ENCODE data around the gene CNPY3. TPM values are rescaled to one million over a fixed set of nuclear protein-coding genes. Genes with fewer than 3 reads are reported as not detected.

The CNPY3 gene
- polyA plus RNA-seq, 1 donor from 2014 or later, result 26.4 TPM

- H3F3A ChIP-seq (ENCODE audit: insufficient read depth, low read length, poor library complexity, severe bottlenecking), result no peaks in the 10 kb centered on the region
- H3K4me2 ChIP-seq (ENCODE audit: low read length), result no peak overlapping the region
- H3K27me3 ChIP-seq (ENCODE audit: insufficient read depth, low read depth, low read length), result no peaks in the 10 kb centered on the region
- no peak overlapping the region for H2AFZ ChIP-seq (ENCODE audit: low read depth, low read length)
- H3K4me3 ChIP-seq (ENCODE audit: low read length), result no peak overlapping the region
- no peaks in the 10 kb centered on the region for H3K9me2 ChIP-seq (ENCODE audit: insufficient read depth, low read length)
- no peaks in the 10 kb centered on the region for H3K9me3 ChIP-seq (ENCODE audit: low read length)
- H4K20me1 ChIP-seq (ENCODE audit: insufficient read depth), result no peaks in the 10 kb centered on the region
- TF ChIP-seq EZH2 (IDR thresholded peaks at IDR 0.05; ENCODE audit: borderline replicate concordance, insufficient read depth, low read length, poor library complexity, severe bottlenecking) (no peak), SMC3 (conservative IDR thresholded peaks at IDR 0.05; ENCODE audit: poor library complexity) (no peak), TAF1 (IDR thresholded peaks at IDR 0.05; ENCODE audit: low read depth) (no peak), POLR2AphosphoS5 (IDR thresholded peaks at IDR 0.05) (no peak)
- TF ChIP-seq, protein P1, sequence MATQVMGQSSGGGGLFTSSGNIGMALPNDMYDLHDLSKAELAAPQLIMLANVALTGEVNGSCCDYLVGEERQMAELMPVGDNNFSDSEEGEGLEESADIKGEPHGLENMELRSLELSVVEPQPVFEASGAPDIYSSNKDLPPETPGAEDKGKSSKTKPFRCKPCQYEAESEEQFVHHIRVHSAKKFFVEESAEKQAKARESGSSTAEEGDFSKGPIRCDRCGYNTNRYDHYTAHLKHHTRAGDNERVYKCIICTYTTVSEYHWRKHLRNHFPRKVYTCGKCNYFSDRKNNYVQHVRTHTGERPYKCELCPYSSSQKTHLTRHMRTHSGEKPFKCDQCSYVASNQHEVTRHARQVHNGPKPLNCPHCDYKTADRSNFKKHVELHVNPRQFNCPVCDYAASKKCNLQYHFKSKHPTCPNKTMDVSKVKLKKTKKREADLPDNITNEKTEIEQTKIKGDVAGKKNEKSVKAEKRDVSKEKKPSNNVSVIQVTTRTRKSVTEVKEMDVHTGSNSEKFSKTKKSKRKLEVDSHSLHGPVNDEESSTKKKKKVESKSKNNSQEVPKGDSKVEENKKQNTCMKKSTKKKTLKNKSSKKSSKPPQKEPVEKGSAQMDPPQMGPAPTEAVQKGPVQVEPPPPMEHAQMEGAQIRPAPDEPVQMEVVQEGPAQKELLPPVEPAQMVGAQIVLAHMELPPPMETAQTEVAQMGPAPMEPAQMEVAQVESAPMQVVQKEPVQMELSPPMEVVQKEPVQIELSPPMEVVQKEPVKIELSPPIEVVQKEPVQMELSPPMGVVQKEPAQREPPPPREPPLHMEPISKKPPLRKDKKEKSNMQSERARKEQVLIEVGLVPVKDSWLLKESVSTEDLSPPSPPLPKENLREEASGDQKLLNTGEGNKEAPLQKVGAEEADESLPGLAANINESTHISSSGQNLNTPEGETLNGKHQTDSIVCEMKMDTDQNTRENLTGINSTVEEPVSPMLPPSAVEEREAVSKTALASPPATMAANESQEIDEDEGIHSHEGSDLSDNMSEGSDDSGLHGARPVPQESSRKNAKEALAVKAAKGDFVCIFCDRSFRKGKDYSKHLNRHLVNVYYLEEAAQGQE (IDR thresholded peaks at IDR 0.05; ENCODE audit: borderline replicate concordance), result no peak
- no peaks in the 10 kb centered on the region for H3K79me2 ChIP-seq (replicated peaks; ENCODE audit: insufficient read depth, low read length)
- H3K27ac ChIP-seq (ENCODE audit: low read length), result no peak overlapping the region
- H3K9ac ChIP-seq (ENCODE audit: low read length), result no peak overlapping the region
- no peaks in the 10 kb centered on the region for H3K36me3 ChIP-seq (ENCODE audit: insufficient read depth, low read length)
These were observed 17.9 kb upstream of the CNPY3 start for GRCh38 chr6:42911171-42912021.

DNA sequence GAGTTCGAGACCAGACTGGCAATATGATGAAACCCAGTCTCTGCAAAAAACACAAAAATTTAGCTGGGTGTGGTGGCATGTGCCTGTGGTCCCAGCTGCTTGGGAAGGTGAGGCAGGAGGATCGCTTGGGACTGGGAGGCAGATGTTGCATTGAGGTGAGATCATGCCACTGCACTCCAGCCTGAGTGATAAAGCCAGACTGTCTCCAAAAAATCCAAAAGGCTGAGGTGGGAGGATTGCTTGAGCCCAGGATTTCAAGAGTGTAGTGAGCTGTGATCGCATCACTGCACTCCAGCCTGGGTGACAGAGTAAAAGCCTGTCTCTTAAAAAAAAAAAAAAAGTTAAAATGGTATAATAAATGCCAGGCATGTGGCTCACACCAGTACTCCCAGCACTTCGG lies 14.7 kb upstream of the CNPY3 start:
- Histone ChIP-seq H3K4me3 (ENCODE audit: low read length) (no peak overlapping the region), H3K79me2 (replicated peaks; ENCODE audit: insufficient read depth, low read length) (no peaks in the 10 kb centered on the region), H3K9me2 (ENCODE audit: insufficient read depth, low read length) (no peaks in the 10 kb centered on the region), H2AFZ (ENCODE audit: low read depth, low read length) (no peak overlapping the region), H4K20me1 (ENCODE audit: insufficient read depth) (no peaks in the 10 kb centered on the region), H3K36me3 (ENCODE audit: insufficient read depth, low read length) (no peaks in the 10 kb centered on the region), H3K4me2 (ENCODE audit: low read length) (no peak overlapping the region), H3K9ac (ENCODE audit: low read length) (no peak overlapping the region), H3K27ac (ENCODE audit: low read length) (no peak overlapping the region), H3K9me3 (ENCODE audit: low read length) (no peaks in the 10 kb centered on the region), H3K27me3 (ENCODE audit: insufficient read depth, low read depth, low read length) (no peaks in the 10 kb centered on the region), H3F3A (ENCODE audit: insufficient read depth, low read length, poor library complexity, severe bottlenecking) (no peaks in the 10 kb centered on the region)
- no peak for TF ChIP-seq EP300 (conservative IDR thresholded peaks at IDR 0.05; ENCODE audit: poor library complexity, severe bottlenecking)
- TF ChIP-seq, protein P1 (IDR thresholded peaks at IDR 0.05; ENCODE audit: borderline replicate concordance), result no peak
- no peak for TF ChIP-seq RAD21 (conservative IDR thresholded peaks at IDR 0.05)
- TF ChIP-seq SMC3 (conservative IDR thresholded peaks at IDR 0.05; ENCODE audit: poor library complexity), result no peak
- TF ChIP-seq CTCF (IDR thresholded peaks at IDR 0.05; ENCODE audit: poor library complexity, severe bottlenecking), result no peak
- TF ChIP-seq MXI1 (conservative IDR thresholded peaks at IDR 0.05; ENCODE audit: poor library complexity, severe bottlenecking), result no peak
- TF ChIP-seq TAF1 (IDR thresholded peaks at IDR 0.05; ENCODE audit: low read depth), result no peak
- TF ChIP-seq EZH2 (IDR thresholded peaks at IDR 0.05; ENCODE audit: borderline replicate concordance, insufficient read depth, low read length, poor library complexity, severe bottlenecking), result no peak
- no peak for TF ChIP-seq POLR2AphosphoS5 (IDR thresholded peaks at IDR 0.05)
